GM12874 (cell line): ENCODE measurements around the gene ZBED1.

ENCODE experiments used
- TF ChIP-seq, protein P1 (sequence below): IDR thresholded peaks from 2 replicates; pipeline ENCODE4 v1.5.1; 2011; ENCODE audit warnings: low read depth, mild to moderate bottlenecking, control low read depth, low read length, moderate library complexity; ENCODE audit not compliant: insufficient read depth

ZBED1 gene

DNA sequence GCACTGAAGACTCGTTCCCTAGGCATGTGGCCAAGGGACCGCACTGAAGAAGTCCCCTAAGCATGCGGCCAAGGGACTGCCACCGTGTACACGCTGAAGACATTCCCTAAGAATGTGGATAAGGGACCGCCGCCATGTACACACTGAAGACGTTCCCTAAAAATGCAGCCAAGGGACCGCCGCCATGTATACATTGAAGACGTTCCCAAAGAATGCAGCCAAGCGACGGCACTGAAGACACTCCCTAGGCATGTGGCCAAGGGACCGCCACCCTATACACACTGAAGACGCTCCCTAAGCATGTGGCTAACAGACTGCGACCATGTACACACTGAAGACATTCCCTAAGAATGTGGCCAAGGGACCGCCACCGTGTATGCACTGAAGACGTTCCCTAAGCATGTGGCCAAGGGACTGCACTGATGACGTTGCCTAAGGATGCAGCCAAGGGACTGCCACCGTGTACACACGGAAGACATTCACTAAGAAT is 31.5 kb downstream of the ZBED1 start:
- TF ChIP-seq, protein P1, sequence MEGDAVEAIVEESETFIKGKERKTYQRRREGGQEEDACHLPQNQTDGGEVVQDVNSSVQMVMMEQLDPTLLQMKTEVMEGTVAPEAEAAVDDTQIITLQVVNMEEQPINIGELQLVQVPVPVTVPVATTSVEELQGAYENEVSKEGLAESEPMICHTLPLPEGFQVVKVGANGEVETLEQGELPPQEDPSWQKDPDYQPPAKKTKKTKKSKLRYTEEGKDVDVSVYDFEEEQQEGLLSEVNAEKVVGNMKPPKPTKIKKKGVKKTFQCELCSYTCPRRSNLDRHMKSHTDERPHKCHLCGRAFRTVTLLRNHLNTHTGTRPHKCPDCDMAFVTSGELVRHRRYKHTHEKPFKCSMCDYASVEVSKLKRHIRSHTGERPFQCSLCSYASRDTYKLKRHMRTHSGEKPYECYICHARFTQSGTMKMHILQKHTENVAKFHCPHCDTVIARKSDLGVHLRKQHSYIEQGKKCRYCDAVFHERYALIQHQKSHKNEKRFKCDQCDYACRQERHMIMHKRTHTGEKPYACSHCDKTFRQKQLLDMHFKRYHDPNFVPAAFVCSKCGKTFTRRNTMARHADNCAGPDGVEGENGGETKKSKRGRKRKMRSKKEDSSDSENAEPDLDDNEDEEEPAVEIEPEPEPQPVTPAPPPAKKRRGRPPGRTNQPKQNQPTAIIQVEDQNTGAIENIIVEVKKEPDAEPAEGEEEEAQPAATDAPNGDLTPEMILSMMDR, result no peak

DNA sequence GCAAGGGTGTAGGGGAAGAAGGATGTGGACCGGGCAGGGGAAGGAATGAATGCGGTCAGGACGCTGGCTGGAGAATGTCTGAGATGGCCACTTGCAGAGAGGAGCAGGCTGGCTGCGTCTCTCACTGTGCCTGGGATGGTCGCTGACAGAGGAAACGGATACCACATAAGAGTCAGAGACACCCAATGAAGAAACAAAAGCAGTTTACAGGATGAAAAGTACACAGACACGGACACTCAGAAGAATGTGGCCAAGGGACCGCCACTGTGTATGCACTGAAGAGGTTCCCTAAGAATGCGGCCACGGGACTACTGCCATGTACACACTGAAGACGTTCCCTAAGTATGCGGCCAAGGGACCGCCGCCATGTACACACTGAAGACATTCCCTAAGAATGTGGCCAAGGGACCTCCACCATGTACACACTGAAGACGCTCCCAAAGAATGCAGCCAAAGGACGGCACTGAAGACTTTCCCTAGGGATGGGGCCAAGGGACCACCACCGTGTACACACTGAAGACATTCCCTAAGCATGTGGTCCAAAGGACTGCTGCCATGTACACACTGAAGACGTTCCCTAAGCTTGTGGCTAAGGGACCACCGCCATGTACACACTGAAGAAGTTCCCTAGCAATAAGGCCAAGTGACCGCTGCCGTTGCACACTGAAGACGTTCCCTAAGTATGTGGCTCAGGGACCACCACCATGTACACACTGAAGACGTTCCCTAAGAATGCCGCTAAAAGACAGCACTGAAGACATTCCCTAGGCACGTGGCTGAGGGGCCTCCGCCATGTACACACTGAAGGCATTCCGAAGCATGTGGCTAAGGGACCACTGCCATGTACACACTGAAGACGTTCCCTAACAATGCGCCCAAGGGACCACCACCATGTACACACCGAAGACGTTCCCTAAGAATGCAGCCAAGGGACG is 32.2 kb downstream of the ZBED1 start:
- TF ChIP-seq, protein P1, result no peak

DNA sequence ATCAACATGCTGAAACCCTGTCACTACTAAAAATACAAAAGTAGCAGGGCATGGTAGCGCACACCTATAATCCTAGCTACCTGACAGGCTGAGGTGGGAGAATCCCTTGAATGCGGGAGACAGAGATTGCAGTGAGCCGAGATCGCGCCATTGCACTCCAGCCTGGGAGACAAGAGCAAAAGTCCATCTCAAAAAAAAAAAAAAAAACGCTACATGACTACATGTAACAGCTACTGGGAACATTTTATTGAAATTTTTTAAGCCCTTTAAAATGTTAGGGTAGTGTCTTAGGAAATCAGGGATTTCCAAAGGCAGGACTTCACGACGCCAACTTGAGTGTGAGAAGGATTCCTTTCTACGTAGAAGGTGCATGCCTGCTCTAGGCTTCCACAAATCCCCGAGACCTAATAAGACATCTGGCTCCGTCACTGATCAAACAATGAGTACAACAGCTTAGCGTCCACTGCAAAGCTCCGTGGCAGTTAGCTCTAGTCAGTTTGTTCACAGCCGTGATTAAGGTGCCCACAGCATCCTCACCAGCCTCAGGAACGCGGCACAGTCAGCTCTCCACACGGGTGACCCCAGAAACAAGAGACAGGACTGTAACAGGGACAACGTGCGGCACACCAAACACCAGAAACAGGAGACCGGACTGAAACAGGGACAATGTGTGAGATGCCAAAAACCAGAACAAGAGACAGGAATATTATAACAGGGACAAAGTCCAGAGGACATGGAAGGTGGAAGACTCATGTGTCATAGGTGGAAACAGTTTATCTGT is 33.7 kb downstream of the ZBED1 start:
- TF ChIP-seq, protein P1, result no peak

DNA sequence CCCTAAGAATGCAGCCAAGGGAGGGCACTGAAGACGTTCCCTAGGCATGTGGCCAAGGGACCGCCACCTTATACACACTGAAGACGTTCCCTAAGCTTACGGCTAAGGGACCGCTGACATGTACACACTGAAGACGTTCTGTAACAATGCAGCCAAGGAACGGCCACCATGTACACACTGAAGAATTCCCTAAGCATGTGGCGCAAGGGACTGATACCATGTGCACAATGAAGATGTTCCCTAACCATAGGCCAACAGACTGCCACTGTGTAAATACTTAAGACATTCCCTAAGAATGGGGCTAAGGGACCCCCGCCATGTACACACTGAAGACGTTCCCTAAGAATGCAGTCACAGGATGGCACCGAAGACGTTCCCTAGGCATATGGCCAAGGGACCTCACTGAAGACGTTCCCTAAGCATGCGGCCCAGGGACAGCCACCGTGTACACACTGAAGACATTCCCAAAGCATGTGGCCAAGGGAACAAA is 36.1 kb downstream of the ZBED1 start:
- TF ChIP-seq, protein P1, result no peak

DNA sequence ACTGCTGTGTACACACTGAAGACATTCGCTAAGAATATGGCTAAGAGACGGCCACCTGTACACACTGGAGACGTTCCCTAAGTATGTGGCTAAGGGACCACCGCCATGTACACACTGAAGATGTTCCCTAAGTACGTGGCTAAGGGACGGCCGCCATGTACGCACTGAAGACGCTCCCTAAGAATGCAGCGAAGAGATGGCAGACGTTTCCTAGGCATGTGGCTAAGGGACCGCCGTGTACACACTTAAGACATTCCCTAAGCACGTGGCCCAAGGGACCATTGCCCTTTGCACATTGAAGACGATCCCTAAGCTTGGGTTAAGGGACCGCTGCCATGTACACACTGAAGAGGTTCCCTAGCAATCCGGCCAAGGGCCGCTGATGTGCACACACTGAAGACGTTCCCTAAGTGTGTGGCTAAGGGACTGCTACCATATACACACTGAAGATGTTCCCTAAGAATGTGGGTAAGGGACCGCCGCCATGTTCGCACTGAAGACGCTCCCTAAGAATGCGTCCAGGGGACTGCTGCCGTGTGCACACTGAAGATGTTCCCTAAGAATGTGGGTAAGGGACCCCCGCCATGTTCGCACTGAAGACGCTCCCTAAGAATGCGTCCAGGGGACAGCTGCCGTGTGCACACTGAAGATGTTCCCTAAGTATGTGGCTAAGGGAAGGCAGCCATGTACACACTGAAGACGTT is 36.7 kb downstream of the ZBED1 start:
- TF ChIP-seq, protein P1, result no peak

DNA sequence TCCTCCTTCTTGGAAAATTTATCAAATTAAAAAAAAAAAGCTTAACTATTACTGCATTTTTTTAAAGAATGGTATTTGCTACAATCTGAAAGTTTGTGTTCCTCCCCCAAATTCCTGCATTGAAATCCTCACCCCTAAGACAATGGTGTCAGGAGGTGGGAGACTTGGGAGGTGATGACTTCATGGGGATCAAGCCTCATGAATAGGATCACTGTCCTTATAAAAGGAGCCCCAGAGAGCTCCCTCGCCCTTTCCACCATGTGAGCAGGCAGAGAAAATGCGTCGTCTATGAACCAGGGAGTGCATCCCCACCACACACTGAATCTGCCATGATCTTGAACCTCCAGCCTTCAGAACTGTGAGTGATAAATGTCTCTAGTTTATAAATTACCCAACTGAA is 38.0 kb downstream of the ZBED1 start:
- TF ChIP-seq, protein P1, result no peak
